ENCODE measurements around the gene SUPV3L1. TPM values are rescaled to one million over a fixed set of nuclear protein-coding genes. Genes with fewer than 3 reads are reported as not detected.

SUPV3L1 gene
- total RNA-seq, 1 donor from 2014 or later, result 45.0 TPM

GRCh38 chr10:69186524-69186923 lies 6.5 kb downstream of the SUPV3L1 start:
- H3K27me3 Mint-ChIP-seq (ENCODE audit: unreplicated experiment), result no peaks in the 10 kb centered on the region
- H3K4me3 Mint-ChIP-seq (ENCODE audit: unreplicated experiment), result no peak overlapping the region
- H3K36me3 Mint-ChIP-seq (ENCODE audit: unreplicated experiment), result no peaks in the 10 kb centered on the region

DNA sequence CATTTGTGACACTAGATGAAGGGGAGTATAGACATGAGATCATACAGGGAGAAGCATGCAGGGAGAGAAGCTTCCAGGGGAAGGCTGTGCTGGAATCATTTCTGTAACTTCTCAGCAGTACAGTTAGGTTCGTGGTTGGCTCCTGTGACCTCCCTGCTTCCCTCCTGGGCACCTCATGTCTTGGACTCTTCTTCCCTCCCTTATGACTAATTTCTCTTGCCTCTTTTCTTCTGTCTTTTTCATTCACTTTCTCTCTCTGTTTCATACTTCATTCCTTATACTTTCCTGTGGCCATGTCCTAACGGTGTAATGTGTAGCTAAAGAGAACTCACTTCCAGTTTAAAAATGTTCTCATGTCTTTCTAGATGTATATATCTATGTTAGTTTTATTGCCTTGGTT lies 21.0 kb downstream of the SUPV3L1 start:
- Mint-ChIP-seq H3K9me3 (ENCODE audit: unreplicated experiment) (no peaks in the 10 kb centered on the region), H3K4me3 (ENCODE audit: unreplicated experiment) (no peak overlapping the region), H3K36me3 (ENCODE audit: unreplicated experiment) (no peaks in the 10 kb centered on the region), H3K4me1 (ENCODE audit: low read depth, unreplicated experiment) (no peaks in the 10 kb centered on the region), H3K27me3 (ENCODE audit: unreplicated experiment) (no peaks in the 10 kb centered on the region), H3K27ac (ENCODE audit: unreplicated experiment) (no peak overlapping the region)
- TF ChIP-seq CTCF (IDR thresholded peaks at IDR 0.05; ENCODE audit: partially characterized antibody, unreplicated experiment), result no peak
- no peak for DNase-seq

More at GRCh38 chr10:69186524-69186923, 6.5 kb downstream of the SUPV3L1 start:
- Mint-ChIP-seq H3K4me1 (ENCODE audit: low read depth, unreplicated experiment) (peaks cover 4% of the 10 kb centered on the region), H3K27ac (ENCODE audit: unreplicated experiment) (no peak overlapping the region), H3K9me3 (ENCODE audit: unreplicated experiment) (no peaks in the 10 kb centered on the region)
- DNase-seq, result no peak
- no peak for TF ChIP-seq CTCF (IDR thresholded peaks at IDR 0.05; ENCODE audit: partially characterized antibody, unreplicated experiment)

DNA sequence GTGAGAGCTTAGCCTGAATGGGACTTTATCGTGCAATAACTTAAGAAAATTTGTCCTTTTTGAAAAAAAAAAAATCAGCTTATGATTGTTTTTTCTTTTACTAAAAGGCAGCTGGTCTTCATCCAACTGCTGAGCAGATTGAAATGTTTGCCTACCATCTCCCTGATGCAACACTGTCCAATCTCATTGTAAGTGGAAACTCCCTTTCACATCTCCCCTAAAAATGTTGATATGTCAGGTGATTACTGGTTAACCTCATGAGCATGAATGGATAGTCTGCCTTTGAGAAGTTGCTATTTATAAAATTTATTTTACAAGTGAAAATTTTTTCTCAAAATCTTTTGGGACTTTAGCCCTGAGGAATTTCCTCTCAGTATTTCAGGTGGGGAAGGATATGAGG lies 22.3 kb downstream of the SUPV3L1 start:
- H3K4me1 Mint-ChIP-seq (ENCODE audit: low read depth, unreplicated experiment), result no peaks in the 10 kb centered on the region
- no peak for DNase-seq
- no peaks in the 10 kb centered on the region for H3K9me3 Mint-ChIP-seq (ENCODE audit: unreplicated experiment)
- no peak overlapping the region for H3K4me3 Mint-ChIP-seq (ENCODE audit: unreplicated experiment)
- H3K36me3 Mint-ChIP-seq (ENCODE audit: unreplicated experiment), result no peaks in the 10 kb centered on the region
- no peak overlapping the region for H3K27ac Mint-ChIP-seq (ENCODE audit: unreplicated experiment)
- TF ChIP-seq CTCF (IDR thresholded peaks at IDR 0.05; ENCODE audit: partially characterized antibody, unreplicated experiment), result no peak
- no peaks in the 10 kb centered on the region for H3K27me3 Mint-ChIP-seq (ENCODE audit: unreplicated experiment)

DNA sequence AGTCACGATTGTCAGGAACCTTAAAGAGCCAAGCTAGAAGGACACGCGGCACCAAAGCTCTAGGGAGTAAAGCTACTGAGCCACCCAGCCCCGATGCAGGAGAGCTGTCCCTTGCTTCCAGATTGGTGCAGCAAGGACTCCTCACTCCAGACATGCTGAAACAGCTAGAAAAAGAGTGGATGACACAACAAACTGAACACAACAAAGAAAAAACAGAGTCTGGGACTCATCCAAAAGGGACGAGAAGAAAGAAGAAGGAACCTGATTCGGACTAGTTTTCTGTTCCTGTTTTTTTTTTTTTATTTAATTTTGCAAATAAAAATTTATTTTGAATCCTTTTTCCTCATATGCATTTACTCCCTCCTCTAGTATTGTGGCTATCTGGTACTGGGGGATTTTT lies 28.7 kb downstream of the SUPV3L1 start:
- H3K9me3 Mint-ChIP-seq (ENCODE audit: unreplicated experiment), result peaks cover 2% of the 10 kb centered on the region
- H3K4me3 Mint-ChIP-seq (ENCODE audit: unreplicated experiment), result no peak overlapping the region
- no peak for TF ChIP-seq CTCF (IDR thresholded peaks at IDR 0.05; ENCODE audit: partially characterized antibody, unreplicated experiment)
- H3K27me3 Mint-ChIP-seq (ENCODE audit: unreplicated experiment), result no peaks in the 10 kb centered on the region
- no peaks in the 10 kb centered on the region for H3K36me3 Mint-ChIP-seq (ENCODE audit: unreplicated experiment)
- no peak for DNase-seq
- H3K27ac Mint-ChIP-seq (ENCODE audit: unreplicated experiment), result no peak overlapping the region
- no peaks in the 10 kb centered on the region for H3K4me1 Mint-ChIP-seq (ENCODE audit: low read depth, unreplicated experiment)

DNA sequence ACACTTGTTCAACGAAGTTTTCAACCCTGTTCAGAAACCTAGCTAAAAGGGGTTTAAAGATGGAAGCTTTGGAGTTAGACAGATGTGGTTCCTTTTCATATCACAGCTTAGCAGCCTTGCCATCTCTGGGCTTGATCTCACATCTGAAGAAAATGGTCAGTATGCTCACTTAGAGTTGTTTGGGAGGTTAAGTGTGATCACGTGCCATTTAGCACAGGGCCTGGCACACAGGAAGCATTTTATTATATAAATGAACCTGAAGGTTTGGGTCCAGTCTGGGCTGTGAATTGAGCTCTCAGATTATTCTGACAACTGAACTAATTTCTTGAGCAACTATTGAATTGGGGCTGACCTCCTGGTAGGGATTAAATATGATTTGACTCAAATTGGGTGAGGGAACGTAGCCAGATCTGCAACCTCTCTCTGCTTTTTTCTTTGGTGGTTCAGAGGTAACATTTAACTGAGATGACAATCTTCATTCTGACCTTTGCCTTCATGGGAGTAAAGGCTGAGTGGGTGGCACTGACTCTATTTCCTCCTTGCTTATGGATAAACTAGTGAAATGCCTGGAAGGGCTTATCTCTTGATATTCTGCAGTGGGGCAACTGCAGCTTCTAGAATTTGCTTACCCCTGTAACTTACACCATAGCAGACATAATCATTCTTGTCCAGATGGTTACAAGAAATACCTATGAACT lies 29.9 kb downstream of the SUPV3L1 start:
- Mint-ChIP-seq H3K27ac (ENCODE audit: unreplicated experiment) (no peak overlapping the region), H3K9me3 (ENCODE audit: unreplicated experiment) (peaks cover 2% of the 10 kb centered on the region), H3K4me1 (ENCODE audit: low read depth, unreplicated experiment) (no peaks in the 10 kb centered on the region), H3K27me3 (ENCODE audit: unreplicated experiment) (no peaks in the 10 kb centered on the region), H3K4me3 (ENCODE audit: unreplicated experiment) (no peak overlapping the region), H3K36me3 (ENCODE audit: unreplicated experiment) (no peaks in the 10 kb centered on the region)
- no peak for DNase-seq
- TF ChIP-seq CTCF (IDR thresholded peaks at IDR 0.05; ENCODE audit: partially characterized antibody, unreplicated experiment), result no peak
